Activated CD4-positive, alpha-beta T cell treated with anti-CD3 and anti-CD28 coated beads, Interleukin-2, amount 10 ng/mL, durations not matched to agents 24 days and 14 days (primary cell): Measurements from ENCODE around the gene LIMS2. TPM values are rescaled to one million over a fixed set of nuclear protein-coding genes. Genes with fewer than 3 reads are reported as not detected.
A peak's percentile ranks its signal among the peaks of the same experiment; 100 is the strongest.

Experiments used
- DNase-seq: peaks from one replicate; pipeline ENCODE4 v3.0.0; 2022
- H3K27ac Mint-ChIP-seq: one replicate; pipeline ENCODE4 v1.8.0; 2022; ENCODE audit warnings: mild to moderate bottlenecking, mixed read lengths
- H3K27me3 Mint-ChIP-seq: one replicate; pipeline ENCODE4 v1.8.0; 2022; ENCODE audit warnings: mixed read lengths
- H3K36me3 Mint-ChIP-seq: one replicate; pipeline ENCODE4 v1.8.0; 2022; ENCODE audit warnings: low read depth, mild to moderate bottlenecking, mixed read lengths
- H3K4me1 Mint-ChIP-seq: one replicate; pipeline ENCODE4 v1.8.0; 2021; ENCODE audit warnings: mixed read lengths
- H3K4me3 Mint-ChIP-seq: one replicate; pipeline ENCODE4 v1.8.0; 2022; ENCODE audit warnings: mild to moderate bottlenecking, moderate library complexity, mixed read lengths
- H3K9me3 Mint-ChIP-seq: one replicate; pipeline ENCODE4 v1.8.0; 2021; ENCODE audit warnings: mixed read lengths
- intact Hi-C: fragments of 100-400 bp; cut with micrococcal nuclease; formaldehyde crosslinking; loops from one replicate; pipeline ENCODE4 v1.15.1; 2023
- total RNA-seq: library from RNA; stranded (reverse); gene quantifications from 2 replicates; pipeline ENCODE4 v1.2.3, GENCODE V29; 2022

The LIMS2 gene
- total RNA-seq, 1 donor from 2014 or later = 8.4 TPM

- no peak overlapping the region for H3K27ac Mint-ChIP-seq
- intact Hi-C loops = no loop called here
- H3K36me3 Mint-ChIP-seq = no peaks in the 10 kb centered on the region
- H3K27me3 Mint-ChIP-seq = no peaks in the 10 kb centered on the region
- no peak for DNase-seq
- no peak overlapping the region for H3K4me3 Mint-ChIP-seq
- no peaks in the 10 kb centered on the region for H3K9me3 Mint-ChIP-seq
- H3K4me1 Mint-ChIP-seq = peaks cover 4% of the 10 kb centered on the region
Observed at GRCh38 chr2:127628767-127629614, 46.3 kb downstream of the LIMS2 start.

DNA sequence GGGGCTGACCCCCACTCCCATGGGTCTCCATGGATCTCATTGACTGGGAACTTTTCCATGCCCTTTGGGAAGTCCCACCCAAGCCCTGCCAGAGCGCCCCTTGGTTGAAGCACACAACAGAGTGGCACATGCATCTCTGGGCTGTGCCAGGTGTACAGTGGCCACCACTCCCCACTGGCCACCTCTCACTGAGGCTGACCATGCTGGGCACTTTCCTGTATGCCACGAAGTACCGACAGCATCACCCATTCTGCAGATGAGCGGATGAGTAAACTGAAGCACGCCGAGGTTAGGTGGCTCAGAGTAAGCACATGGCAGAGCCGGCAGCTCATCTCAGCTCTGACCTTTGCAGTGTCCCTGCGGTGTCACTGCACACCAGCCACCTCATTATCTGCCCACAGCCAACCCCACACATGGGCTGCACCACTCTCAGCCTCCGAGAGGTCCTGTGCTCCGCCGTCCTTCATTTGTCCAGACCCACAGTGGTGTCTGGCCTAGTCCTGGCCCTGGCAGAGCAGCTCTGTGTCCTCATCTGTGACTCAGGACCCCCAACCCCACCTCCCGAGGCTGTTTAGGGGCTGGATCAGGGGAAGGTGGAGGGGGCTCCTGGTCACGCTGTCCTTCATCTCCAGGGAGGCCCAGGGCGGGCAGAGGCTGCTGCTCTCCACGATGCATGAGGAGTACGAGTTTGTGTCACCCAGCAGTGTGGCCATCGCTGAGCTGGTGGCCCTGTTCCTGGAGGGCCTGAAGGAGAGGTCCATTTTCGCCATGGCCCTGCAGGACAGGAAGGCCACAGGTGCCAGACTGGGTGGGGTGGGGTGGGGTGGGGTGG lies 47.4 kb downstream of the LIMS2 start:
- Mint-ChIP-seq H3K36me3 (no peaks in the 10 kb centered on the region), H3K4me1 (no peaks in the 10 kb centered on the region), H3K27me3 (no peaks in the 10 kb centered on the region)

GRCh38 chr2:127626917-127627739 lies 48.2 kb downstream of the LIMS2 start:
- intact Hi-C loops = no loop called here
- H3K36me3 Mint-ChIP-seq = no peaks in the 10 kb centered on the region

More for the DNA sequence above, 47.4 kb downstream of the LIMS2 start:
- intact Hi-C loops = no loop called here
- Mint-ChIP-seq H3K27ac (no peak overlapping the region), H3K4me3 (no peak overlapping the region), H3K9me3 (no peaks in the 10 kb centered on the region)
- no peak for DNase-seq

GRCh38 chr2:127626175-127626574 lies 49.2 kb downstream of the LIMS2 start:
- no peak overlapping the region for H3K27ac Mint-ChIP-seq
- no peak for DNase-seq
- no peaks in the 10 kb centered on the region for H3K36me3 Mint-ChIP-seq
- no peaks in the 10 kb centered on the region for H3K4me1 Mint-ChIP-seq
- intact Hi-C loops = no loop called here
- no peaks in the 10 kb centered on the region for H3K27me3 Mint-ChIP-seq
- H3K4me3 Mint-ChIP-seq = no peak overlapping the region
- no peaks in the 10 kb centered on the region for H3K9me3 Mint-ChIP-seq

More at GRCh38 chr2:127626917-127627739, 48.2 kb downstream of the LIMS2 start:
- Mint-ChIP-seq H3K27me3 (no peaks in the 10 kb centered on the region), H3K4me1 (no peaks in the 10 kb centered on the region), H3K27ac (no peak overlapping the region), H3K9me3 (no peaks in the 10 kb centered on the region), H3K4me3 (no peak overlapping the region)
- DNase-seq = no peak

GRCh38 chr2:127625572-127625951 lies 49.8 kb downstream of the LIMS2 start:
- intact Hi-C loops = no loop called here
- H3K9me3 Mint-ChIP-seq = no peaks in the 10 kb centered on the region
- DNase-seq = no peak
- no peaks in the 10 kb centered on the region for H3K36me3 Mint-ChIP-seq
- H3K27me3 Mint-ChIP-seq = no peaks in the 10 kb centered on the region
- H3K4me3 Mint-ChIP-seq = no peak overlapping the region
- H3K4me1 Mint-ChIP-seq = no peaks in the 10 kb centered on the region
- H3K27ac Mint-ChIP-seq = no peak overlapping the region

- no peaks in the 10 kb centered on the region for H3K27me3 Mint-ChIP-seq
- no peaks in the 10 kb centered on the region for H3K9me3 Mint-ChIP-seq
- H3K4me1 Mint-ChIP-seq = no peaks in the 10 kb centered on the region
- DNase-seq = no peak
- H3K27ac Mint-ChIP-seq = no peak overlapping the region
- no peak overlapping the region for H3K4me3 Mint-ChIP-seq
- H3K36me3 Mint-ChIP-seq = no peaks in the 10 kb centered on the region
- intact Hi-C loops = no loop called here
Observed at GRCh38 chr2:127624756-127625571, 50.4 kb downstream of the LIMS2 start.

DNA sequence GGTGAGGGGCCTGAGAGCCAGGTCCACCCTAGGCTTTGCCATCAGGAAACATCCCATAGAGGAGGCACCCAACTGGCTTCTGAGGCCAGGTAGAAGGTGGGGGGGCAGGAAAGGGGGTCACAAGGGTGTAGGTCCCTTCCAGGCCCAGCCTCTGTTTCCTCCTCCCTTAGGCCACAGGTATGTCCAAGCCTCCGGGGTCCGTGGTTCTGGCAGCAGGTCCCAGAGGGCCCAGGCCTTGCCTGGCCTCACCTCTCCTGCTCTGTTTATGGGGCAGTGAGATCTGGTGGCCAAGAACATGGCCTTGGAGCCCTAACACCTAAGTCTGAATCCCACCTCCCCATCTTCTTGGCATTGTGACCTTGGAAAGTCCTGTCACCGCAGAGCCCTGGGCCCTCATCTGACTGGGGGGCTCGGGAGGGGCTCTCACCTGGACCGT lies 51.0 kb downstream of the LIMS2 start:
- intact Hi-C loops = no loop called here
- H3K9me3 Mint-ChIP-seq = no peaks in the 10 kb centered on the region
- no peak overlapping the region for H3K4me3 Mint-ChIP-seq
- H3K27ac Mint-ChIP-seq = no peak overlapping the region
- H3K27me3 Mint-ChIP-seq = no peaks in the 10 kb centered on the region
- DNase-seq = no peak
- H3K36me3 Mint-ChIP-seq = no peaks in the 10 kb centered on the region
- no peaks in the 10 kb centered on the region for H3K4me1 Mint-ChIP-seq

DNA sequence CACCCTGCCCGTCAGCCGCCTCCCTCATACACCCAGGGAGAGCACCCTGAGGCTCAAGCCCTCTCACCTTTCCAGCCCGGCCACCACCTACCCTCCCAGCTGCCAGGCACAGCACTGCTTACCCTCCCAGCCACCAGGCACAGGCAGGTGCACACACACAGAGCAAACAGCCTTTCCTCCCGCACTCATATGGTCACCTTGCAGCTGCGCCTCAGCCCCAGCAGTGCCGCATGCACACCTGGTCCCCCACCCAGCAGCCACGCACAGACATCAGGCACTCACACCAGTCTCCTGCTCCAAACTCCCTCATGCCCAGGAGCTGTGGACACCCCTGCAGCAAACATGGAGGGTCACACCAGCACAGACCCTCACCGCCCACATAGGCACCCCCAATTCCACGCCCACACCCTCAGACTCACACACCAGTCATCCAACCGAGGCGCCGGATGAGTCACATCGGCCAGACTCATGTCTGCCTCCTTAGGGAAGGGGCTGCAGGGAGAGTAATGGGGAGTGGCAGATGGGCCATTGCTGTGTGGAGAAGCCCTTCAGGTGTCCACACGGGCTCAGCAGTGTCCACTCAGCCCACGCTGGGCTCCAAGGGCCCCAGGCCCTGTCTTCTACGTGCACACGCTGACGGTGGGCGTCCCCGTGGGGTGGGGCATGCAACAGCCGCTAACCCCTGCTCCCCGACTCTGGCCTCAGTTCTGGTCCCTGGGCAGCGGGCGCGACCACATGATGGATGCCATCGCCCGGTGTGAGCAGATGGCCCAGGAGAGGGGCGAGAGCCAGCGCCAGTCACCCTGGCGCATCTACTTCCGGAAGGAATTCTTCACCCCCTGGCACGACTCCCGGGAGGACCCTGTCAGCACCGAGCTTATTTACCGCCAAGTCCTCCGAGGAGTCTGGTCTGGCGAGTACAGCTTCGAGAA lies 51.7 kb downstream of the LIMS2 start:
- Mint-ChIP-seq H3K9me3 (no peaks in the 10 kb centered on the region), H3K4me3 (no peak overlapping the region), H3K4me1 (no peaks in the 10 kb centered on the region), H3K27ac (peak overlapping the region; percentile 16), H3K36me3 (no peaks in the 10 kb centered on the region), H3K27me3 (no peaks in the 10 kb centered on the region)
- intact Hi-C loops = no loop called here
- no peak for DNase-seq

GRCh38 chr2:127622561-127623387 lies 52.6 kb downstream of the LIMS2 start:
- no peaks in the 10 kb centered on the region for H3K9me3 Mint-ChIP-seq
- H3K4me1 Mint-ChIP-seq = no peaks in the 10 kb centered on the region
- H3K4me3 Mint-ChIP-seq = no peak overlapping the region
- H3K36me3 Mint-ChIP-seq = no peaks in the 10 kb centered on the region
- no peak for DNase-seq
- H3K27ac Mint-ChIP-seq = no peak overlapping the region
- peaks cover 2% of the 10 kb centered on the region for H3K27me3 Mint-ChIP-seq
- intact Hi-C loops = no loop called here

DNA sequence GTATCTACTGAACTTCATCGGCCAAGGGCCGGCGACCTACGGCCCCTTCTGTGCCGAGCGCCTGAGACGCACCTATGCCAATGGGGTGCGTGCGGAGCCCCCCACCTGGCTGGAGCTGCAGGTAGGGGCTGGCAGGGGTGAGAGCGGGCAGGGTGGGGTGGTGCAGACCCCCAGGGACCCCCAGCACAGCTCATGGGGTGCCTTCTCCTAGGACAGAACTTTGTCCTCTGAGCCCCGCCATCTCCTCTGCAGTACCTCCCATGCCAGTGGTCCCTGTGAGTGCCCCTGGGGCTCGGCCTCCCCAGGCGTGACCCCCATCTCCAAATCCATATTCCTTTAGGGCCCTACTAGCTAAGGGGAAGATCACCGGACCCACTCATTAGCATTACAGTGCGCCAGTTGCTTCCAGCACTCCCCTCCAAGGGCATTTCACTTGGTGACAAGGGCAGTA lies 53.3 kb downstream of the LIMS2 start:
- no peaks in the 10 kb centered on the region for H3K4me1 Mint-ChIP-seq
- H3K27ac Mint-ChIP-seq = no peak overlapping the region
- intact Hi-C loops = no loop called here
- no peaks in the 10 kb centered on the region for H3K9me3 Mint-ChIP-seq
- no peak overlapping the region for H3K4me3 Mint-ChIP-seq
- no peaks in the 10 kb centered on the region for H3K36me3 Mint-ChIP-seq
- no peak for DNase-seq
- H3K27me3 Mint-ChIP-seq = peaks cover 5% of the 10 kb centered on the region

GRCh38 chr2:127620866-127621265 lies 54.5 kb downstream of the LIMS2 start:
- H3K27ac Mint-ChIP-seq = no peak overlapping the region
- intact Hi-C loops = no loop called here
- peaks cover 2% of the 10 kb centered on the region for H3K4me1 Mint-ChIP-seq
- peaks cover 14% of the 10 kb centered on the region for H3K27me3 Mint-ChIP-seq
- no peak for DNase-seq
- H3K9me3 Mint-ChIP-seq = no peaks in the 10 kb centered on the region
- H3K4me3 Mint-ChIP-seq = no peak overlapping the region
- no peaks in the 10 kb centered on the region for H3K36me3 Mint-ChIP-seq
